ENCODE measurements around the gene FBLN2. TPM values are rescaled to one million over a fixed set of nuclear protein-coding genes. Genes with fewer than 3 reads are reported as not detected.

The FBLN2 gene
- total and polyA plus RNA-seq, 2 of the 13 experiments (the other 11 are each of a cell fraction or from before 2014, with no cell fraction given), result not detected

- TF ChIP-seq SP4 (CRISPR knock-in tag; IDR thresholded peaks at IDR 0.05) (no peak), ZNF770 (CRISPR knock-in tag; IDR thresholded peaks at IDR 0.05) (no peak), ZNF362 (CRISPR knock-in tag; IDR thresholded peaks at IDR 0.05; ENCODE audit: borderline replicate concordance) (no peak), MIER2 (CRISPR knock-in tag; IDR thresholded peaks at IDR 0.05) (no peak), SRSF1 (optimal IDR thresholded peaks at IDR 0.05; ENCODE audit: low read depth, low read length) (no peak), SRF (IDR thresholded peaks at IDR 0.05; ENCODE audit: low read depth, low read length) (no peak), ERF (CRISPR knock-in tag; IDR thresholded peaks at IDR 0.05) (no peak)
- TF ChIP-seq, protein P1, sequence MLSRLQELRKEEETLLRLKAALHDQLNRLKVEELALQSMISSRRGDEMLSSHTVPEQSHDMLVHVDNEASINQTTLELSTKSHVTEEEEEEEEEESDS (CRISPR knock-in tag; IDR thresholded peaks at IDR 0.05; ENCODE audit: borderline replicate concordance), result no peak
These were observed 97.1 kb downstream of the FBLN2 start (continued) for GRCh38 chr3:13645801-13646637.

Measured in HepG2 (cell line).